ENCODE measurements around the gene TNFSF18.

The TNFSF18 gene

DNA sequence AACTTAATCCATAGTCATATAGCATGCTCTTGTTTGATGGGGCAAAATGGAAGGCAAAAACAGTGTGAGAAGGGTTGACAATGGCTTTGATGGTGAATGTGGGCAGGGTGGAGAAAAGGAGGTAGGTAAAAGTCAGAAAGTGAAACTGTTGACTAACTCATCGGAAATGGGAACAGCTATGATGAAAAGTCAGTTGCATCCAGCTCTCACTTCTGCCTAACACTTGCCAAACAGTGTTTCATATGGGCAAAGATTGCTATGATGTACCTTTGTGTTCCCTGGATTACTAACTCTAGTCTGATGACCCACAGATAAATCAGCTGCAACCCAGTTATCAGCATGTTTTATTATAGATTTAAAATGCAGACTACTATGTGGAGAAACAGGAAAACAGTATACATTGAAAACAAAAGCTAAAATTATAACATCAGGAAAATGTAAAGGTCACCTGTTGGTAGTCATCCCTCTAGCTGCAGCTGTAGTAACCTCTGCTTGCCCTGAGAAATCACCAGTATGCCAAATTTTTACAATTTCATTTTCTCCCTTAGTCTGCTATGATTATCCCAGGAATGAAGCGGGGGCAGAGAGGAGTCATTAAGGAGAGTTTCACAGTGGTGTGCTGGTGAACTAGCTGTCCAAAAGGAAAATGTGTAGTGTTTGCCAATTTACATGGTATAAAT lies 11.7 kb downstream of the TNFSF18 start:
- no peak for DNase-seq (ENCODE audit: low spot score)

- no peak for DNase-seq (ENCODE audit: low spot score)
Observed at GRCh38 chr1:173024543-173024942, 26.2 kb downstream of the TNFSF18 start.

DNA sequence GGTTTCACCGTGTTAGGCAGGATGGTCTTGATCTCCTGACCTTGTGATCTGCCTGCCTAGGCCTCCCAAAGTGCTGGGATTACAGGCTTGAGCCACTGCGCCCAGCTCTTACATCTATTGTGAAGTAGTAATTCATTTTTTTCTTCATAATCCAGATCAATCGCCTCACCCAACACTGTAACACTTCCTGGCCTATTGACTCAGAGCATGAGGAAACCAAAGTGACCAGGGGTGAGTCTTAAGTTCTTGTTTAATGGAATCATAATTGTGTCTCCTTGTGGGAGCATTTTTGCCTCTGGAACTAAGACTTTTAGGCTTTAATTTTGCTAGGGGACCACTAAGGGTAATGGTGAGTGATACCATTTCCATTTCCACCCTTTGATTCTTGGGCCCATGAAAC lies 27.4 kb downstream of the TNFSF18 start:
- no peak for DNase-seq (ENCODE audit: low spot score)

GRCh38 chr1:173020138-173020750 lies 30.5 kb downstream of the TNFSF18 start:
- DNase-seq (ENCODE audit: low spot score), result no peak

DNA sequence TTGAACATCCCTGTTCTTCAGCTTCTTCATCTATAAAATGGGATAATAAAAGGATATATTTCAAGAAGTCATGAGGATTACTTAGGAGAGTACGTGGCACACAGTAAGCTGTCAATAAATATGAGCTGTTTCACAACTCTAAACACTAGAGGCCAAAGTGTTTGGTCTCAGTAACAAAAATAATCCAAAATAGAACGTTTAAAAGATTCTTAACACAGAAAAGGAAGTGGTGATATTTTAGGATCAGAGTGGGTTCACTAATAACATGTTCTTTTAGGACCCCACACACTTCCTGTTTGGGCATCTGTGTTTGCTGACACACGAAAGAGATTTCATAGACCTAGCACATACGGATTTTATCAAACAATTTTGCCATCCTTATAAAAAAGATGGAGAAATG lies 32.9 kb downstream of the TNFSF18 start:
- DNase-seq (ENCODE audit: low spot score), result no peak

DNA sequence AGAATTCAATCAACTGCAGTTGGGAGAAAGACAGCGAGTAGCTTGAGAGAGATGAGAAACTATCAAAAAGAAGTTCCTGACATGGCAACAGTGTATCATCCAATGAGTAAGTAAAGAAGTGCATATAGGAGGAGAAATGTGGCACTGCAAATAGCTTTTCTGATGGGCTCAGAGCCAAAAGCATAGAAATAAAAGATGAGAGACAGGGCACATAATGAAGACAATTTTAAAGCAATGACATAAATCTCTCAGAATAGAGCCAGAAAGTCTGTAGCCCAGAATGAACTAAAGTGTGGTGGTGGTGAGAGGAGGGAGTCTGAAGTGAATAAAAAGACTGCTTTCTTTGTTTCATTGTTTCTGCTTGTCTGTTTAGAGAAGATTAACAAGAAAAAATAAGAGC lies 34.3 kb downstream of the TNFSF18 start:
- no peak for DNase-seq (ENCODE audit: low spot score)

DNA sequence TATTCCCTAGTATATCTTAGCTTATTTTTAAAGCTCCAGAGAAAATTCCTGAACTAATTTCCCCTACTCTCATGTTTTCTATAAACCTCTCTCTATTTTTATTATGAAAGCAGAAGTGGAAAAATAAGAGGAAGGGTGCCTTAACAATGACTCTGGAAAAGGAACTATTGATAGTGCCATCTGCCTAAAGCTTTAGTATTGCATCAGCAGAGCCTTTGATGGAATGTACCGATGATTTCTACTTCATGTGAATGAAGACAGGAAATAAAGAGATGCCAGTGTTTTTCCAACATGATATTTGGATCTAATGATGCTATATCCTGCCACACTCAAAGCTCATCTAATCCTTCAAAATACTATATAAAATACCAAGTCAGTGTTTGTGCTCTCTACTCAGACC lies 35.1 kb downstream of the TNFSF18 start:
- no peak for DNase-seq (ENCODE audit: low spot score)

DNA sequence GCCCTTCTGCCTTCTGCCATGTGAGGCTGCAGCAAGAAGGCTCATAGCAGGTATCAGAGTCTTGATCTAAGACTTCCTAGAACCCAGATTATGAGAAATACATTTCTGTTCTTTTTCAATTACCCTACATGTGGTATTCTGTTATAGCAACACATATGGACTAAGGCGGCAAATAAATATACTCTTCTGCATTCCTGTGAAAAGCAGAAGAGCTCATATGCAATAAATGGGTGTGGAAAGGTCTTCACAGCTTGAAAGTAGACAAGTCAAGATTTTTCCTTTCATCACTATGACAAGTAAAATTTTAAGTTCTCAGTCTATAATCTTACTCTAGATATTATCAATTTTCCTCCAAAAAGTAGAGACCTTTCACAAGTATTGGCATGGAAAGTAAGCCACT lies 36.6 kb downstream of the TNFSF18 start:
- no peak for DNase-seq (ENCODE audit: low spot score)

- no peak for DNase-seq (ENCODE audit: low spot score)
Observed at GRCh38 chr1:173012126-173012525, 38.6 kb downstream of the TNFSF18 start.

GRCh38 chr1:173009597-173009996 lies 41.1 kb downstream of the TNFSF18 start:
- DNase-seq (ENCODE audit: low spot score), result no peak

GRCh38 chr1:173005196-173005864 lies 45.4 kb downstream of the TNFSF18 start:
- DNase-seq (ENCODE audit: low spot score), result no peak

DNA sequence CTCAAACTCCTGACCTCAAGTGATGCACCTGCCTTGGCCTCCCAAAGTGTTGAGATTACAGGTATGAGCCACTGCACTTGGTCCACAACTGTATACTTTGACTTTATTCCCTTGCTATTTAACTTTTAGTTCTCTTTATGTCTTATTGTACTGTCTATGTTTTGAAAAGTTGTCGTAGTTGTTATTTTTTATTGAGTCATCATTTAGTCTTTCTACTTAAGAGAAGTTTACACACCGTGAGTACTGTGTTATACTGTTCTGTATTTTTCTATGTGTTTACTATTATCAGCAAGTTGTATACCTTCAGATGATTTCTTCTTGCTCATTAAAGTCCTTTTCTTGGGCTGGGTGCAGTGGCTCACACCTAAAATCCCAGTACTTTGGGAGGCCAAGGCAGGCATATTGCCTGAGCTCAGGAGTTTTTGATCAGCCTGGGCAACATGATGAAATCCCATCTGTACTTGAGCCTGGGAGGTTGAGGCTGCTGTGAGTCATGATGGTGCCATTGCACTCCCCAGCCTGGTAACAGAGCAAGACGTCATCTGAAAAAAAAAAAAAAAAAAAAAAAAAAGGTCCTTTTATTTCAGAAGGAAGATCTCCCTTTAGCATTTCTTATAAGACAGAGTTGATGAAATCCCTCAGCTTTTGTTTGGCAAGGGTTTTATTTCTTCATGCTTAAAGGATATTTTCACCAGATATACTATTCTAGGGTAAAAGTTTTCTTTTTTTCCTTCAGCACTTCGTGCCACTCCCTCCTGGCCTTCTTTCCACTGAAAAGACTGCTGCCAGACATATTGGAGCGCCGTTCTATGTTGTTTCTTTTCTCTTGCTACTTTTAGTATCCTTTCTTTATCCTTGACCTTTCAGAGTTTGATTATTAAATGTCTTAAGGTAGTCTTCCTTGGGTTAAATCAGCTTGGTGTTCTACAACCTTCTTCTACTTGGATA lies 47.6 kb downstream of the TNFSF18 start:
- DNase-seq (ENCODE audit: low spot score), result no peak

- no peak for DNase-seq (ENCODE audit: low spot score)
Observed at GRCh38 chr1:172999349-172999748, 51.4 kb downstream of the TNFSF18 start.

- no peak for DNase-seq (ENCODE audit: low spot score)
Observed at GRCh38 chr1:172997941-172998361, 52.8 kb downstream of the TNFSF18 start.

GRCh38 chr1:172993640-172994039 lies 57.1 kb downstream of the TNFSF18 start:
- DNase-seq (ENCODE audit: low spot score), result no peak

GRCh38 chr1:172991674-172992400 lies 58.9 kb downstream of the TNFSF18 start:
- DNase-seq (ENCODE audit: low spot score), result no peak

DNA sequence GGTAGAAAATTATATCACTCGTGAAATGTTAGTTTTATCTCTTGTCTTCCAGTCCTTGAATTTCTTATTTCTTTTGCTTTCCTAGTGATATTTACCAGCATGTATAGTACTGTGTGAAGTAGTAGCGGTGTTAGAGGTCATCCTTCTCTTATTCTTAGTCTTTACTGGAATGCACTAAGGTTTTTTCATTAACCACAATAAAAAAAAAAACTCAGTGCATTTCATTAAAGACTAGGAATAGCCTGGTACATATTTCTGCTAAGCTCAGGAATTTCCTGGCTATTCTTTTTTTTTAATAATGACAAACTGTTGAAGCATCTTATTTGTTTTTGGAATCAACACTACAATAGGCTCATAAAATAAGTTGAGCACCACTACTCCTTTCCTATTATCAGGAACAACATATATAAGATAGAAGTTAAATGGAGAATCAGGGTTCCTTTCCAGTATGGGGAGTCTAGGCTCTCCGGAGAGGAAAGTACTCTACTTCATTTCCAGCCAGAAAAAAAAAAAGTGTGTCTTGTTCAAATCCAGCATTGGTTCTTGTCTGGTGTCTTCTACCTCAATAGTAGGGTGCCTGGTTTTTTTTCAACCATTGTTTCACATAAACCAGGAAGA lies 60.0 kb downstream of the TNFSF18 start:
- no peak for DNase-seq (ENCODE audit: low spot score)

All from ecto neural progenitor cell (in vitro differentiated cells).